SU-DHL-6 (cell line): ENCODE data around the gene AKNA.

ENCODE experiments used
- EZH2phosphoT487 ChIP-seq: fragments of 200-600 bp; sonication (generic), shearing (Covaris generic); conservative IDR thresholded peaks from 2 replicates; pipeline ENCODE4 v1.6.1; 2018; ENCODE audit warnings: mild to moderate bottlenecking, antibody characterized with exemption, low read length, moderate library complexity, mixed read lengths
- TF ChIP-seq, protein P1 (sequence below): fragments of 200-600 bp; sonication (generic); IDR thresholded peaks from one replicate; pipeline ENCODE4 v1.5.1; 2017; ENCODE audit warnings: antibody characterized with exemption, mild to moderate bottlenecking, low read length, moderate library complexity; ENCODE audit not compliant: insufficient read depth, poor library complexity, severe bottlenecking

GRCh38 chr9:114346146-114346545 lies 41.6 kb downstream of the AKNA start:
- TF ChIP-seq, protein P1, sequence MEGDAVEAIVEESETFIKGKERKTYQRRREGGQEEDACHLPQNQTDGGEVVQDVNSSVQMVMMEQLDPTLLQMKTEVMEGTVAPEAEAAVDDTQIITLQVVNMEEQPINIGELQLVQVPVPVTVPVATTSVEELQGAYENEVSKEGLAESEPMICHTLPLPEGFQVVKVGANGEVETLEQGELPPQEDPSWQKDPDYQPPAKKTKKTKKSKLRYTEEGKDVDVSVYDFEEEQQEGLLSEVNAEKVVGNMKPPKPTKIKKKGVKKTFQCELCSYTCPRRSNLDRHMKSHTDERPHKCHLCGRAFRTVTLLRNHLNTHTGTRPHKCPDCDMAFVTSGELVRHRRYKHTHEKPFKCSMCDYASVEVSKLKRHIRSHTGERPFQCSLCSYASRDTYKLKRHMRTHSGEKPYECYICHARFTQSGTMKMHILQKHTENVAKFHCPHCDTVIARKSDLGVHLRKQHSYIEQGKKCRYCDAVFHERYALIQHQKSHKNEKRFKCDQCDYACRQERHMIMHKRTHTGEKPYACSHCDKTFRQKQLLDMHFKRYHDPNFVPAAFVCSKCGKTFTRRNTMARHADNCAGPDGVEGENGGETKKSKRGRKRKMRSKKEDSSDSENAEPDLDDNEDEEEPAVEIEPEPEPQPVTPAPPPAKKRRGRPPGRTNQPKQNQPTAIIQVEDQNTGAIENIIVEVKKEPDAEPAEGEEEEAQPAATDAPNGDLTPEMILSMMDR: no peak
- TF ChIP-seq EZH2phosphoT487: no peak
